Stomach (tissue), 9 donors: ENCODE results near the gene C3orf20. TPM values are rescaled to one million over a fixed set of nuclear protein-coding genes. Genes with fewer than 3 reads are reported as not detected.
A peak's percentile ranks its signal among the peaks of the same experiment; 100 is the strongest.

Experiments
- DNase-seq, 2 donors: peaks; one replicate each; pipeline versions ENCODE4 v3.0.0 to v3.0.0-alpha.2; 2013 to 2019
- H3K27ac ChIP-seq, 5 donors: fragments of 200-600 bp in 4 of 5; sonication (generic) in 4 of 5; one replicate each; pipeline ENCODE4 v1.5.1; 2013 to 2019; ENCODE audit warnings: mild to moderate bottlenecking in 1 of 5, moderate library complexity in 1 of 5
- H3K27me3 ChIP-seq, 3 donors: fragments of 200-600 bp; sonication (generic); one replicate each; pipeline ENCODE4 v1.5.1; 2017 to 2019; ENCODE audit warnings: mixed run types in 1 of 3
- H3K36me3 ChIP-seq, 4 donors: fragments of 200-600 bp; sonication (generic); 1 replicate in 3 of 4; 2 replicates in 1 of 4; pipeline ENCODE4 v1.5.1; 2016 to 2019
- H3K4me1 ChIP-seq, 4 donors: fragments of 200-600 bp; sonication (generic); one replicate each; pipeline ENCODE4 v1.5.1; 2016 to 2019
- H3K4me3 ChIP-seq, 4 donors: fragments of 200-600 bp; sonication (generic) in 3 of 4; one replicate each; pipeline ENCODE4 v1.5.1; 2016 to 2019; ENCODE audit warnings: mild to moderate bottlenecking in 1 of 4
- H3K9me3 ChIP-seq, 4 donors: fragments of 200-600 bp; sonication (generic); one replicate each; pipeline ENCODE4 v1.5.1; 2016 to 2019
- CTCF ChIP-seq, 7 experiments: fragments of 450-650 bp in 4 of 7; fragments of 200-600 bp in 3 of 7; sonication (generic) in 3 of 7; IDR thresholded peaks; one replicate each; pipeline ENCODE4 v1.5.1; 2016 to 2019; ENCODE audit warnings: antibody characterized with exemption in 7 of 7, control low read depth in 2 of 7, mild to moderate bottlenecking in 1 of 7
- EP300 ChIP-seq: sonication (generic); formaldehyde crosslinking; IDR thresholded peaks from one replicate; pipeline ENCODE4 v1.6.1; 2017; ENCODE audit warnings: antibody characterized with exemption
- POLR2A ChIP-seq, 4 donors: fragments of 450-650 bp; IDR thresholded peaks; one replicate each; pipeline ENCODE4 v1.6.1; 2016; ENCODE audit warnings: antibody characterized with exemption in 4 of 4, control low read depth in 2 of 4, mild to moderate bottlenecking in 1 of 4, moderate library complexity in 1 of 4
- POLR2AphosphoS5 ChIP-seq, 3 donors: sonication (generic); formaldehyde crosslinking; IDR thresholded peaks; one replicate each; pipeline ENCODE4 v1.6.1; 2016; ENCODE audit warnings: antibody characterized with exemption in 3 of 3
- WGBS, 5 donors: extraction: QIAGEN DNeasy Blood & Tissue Kit in 3 of 5; methylation state at CpG; one replicate each; pipeline versions ENCODE4 v1.1.5 to v1.1.7; 2013 to 2018; 5-methylcytosine and 5-hydroxymethylcytosine counted together
- intact Hi-C: fragments of 100-400 bp; cut with DNase I; formaldehyde crosslinking; loops from one replicate; pipeline ENCODE4 v1.15.1; 2023; ENCODE audit warnings: low total_unique reads
- polyA plus RNA-seq, 3 donors: library from polyadenylated mRNA; stranded (reverse); fragments of 200-250 nt; gene quantifications; one replicate each; pipeline ENCODE4 v1.2.3, GENCODE V29; 2013
- total RNA-seq, 5 donors: library from RNA; depleted of rRNA; stranded (reverse); fragments of >200 nt; gene quantifications; one replicate each; pipeline versions ENCODE4 v1.1.0 to v1.2.3, GENCODE V29; 2014 to 2016
- donor health status: healthy with polysubstance abuse.
- donor health status: Bipolar disorder and iron deficiency.
- donor health status: healthy.

Gene C3orf20
- total and polyA plus RNA-seq, 8 donors = 0.37 TPM; not detected in 7

DNA sequence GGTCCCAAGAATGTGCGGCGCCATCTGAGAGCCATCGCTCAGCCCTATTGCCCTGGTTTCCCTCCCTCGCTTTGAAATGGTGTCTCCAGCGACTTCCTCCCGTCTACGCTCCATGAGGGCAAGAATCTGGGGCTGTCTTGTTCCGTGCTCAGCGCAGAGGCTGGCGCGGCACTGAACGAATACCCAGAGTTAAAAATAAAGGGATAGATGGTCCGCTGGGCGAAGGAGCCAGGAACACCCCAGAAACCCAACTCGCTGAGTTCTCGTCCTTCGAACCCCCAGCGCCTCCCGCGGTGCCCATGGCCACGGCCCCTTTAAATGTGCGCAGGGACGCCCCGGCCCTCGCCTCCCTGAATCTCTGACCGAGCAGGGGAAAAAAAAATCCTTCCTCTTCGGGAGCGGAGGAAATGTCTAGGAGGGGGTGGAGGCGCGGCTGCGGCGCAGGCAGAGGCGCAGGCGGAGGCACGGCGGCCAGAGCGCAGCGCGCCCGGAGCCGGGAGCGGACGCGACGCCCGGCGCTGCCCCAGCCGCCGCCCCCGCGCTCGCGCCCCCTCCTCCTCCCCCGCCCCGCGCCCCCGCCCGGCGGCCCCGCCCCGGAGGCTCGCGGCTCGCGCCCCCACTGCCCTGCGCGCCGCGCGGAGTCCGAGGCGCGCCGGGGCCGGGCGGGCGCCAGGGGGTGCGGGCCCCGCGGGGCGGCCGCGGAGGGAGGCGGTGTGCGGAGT lies 135.3 kb downstream of the C3orf20 start:
- Histone ChIP-seq H3K27me3 (peaks cover 0 to 84% (median 15%) of the 10 kb centered on the region in 3 donors), H3K4me3 (peak overlapping the region; percentile 50 to 63 (median 54)), H3K9me3 (no peaks in the 10 kb centered on the region), H3K4me1 (peaks cover 0 to 25% (median 15%) of the 10 kb centered on the region in 4 donors), H3K27ac (peak overlapping the region; percentile 54 to 82 (median 79)), H3K36me3 (no peaks in the 10 kb centered on the region)
- 4 to 15% (median 5%) methylated on average over 26 to 80 of the region's 85 CpGs for WGBS, 5 donors
- TF ChIP-seq POLR2A (IDR thresholded peaks at IDR 0.05) (no peak), CTCF (IDR thresholded peaks at IDR 0.05) (no peak), POLR2AphosphoS5 (IDR thresholded peaks at IDR 0.05) (no peak), EP300 (no peak)
- intact Hi-C loops = no loop called here
- DNase-seq = peak in 1 of 2 donors; percentile 78

DNA sequence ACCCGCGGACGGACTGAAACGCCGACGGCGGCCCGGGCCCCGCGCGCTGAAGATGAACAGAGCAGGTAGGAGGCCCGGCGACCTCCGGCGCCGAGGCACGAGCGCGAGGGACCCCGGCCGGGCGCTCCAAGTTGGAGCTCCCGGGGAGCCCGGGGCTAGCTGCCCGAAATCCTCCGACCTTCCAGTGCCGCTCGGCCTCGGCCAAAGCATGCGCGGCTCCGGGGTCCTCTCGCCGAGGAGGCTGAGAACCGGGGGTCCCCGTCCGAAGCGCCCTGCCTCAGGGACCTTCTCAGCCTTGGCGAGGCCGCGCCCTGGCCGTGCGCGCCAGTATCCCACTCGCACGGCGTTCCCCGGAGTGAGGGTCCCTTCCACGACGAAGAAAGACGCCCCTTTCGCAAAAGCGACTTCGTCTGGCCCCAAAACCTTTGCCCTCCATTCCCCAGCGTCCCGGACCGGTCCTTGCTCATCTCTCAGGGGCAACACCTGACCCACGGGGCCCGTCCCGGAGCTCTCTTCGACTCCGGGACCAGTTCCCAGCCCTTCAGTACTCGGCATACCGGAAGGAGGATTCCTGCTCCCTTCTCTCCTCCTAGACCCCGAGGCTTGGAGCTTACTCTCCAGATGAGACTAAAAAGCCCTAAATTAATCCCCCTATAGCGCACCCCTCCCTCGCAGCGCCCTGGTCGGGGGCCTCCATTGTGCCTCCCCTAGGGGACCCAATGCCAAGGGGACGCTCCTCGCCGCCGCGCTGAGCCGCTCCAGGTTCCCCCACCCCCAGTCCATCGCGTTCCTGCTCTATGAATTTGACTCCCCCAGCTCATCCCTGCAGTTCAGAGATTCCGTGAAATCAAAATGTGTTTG lies 136.1 kb downstream of the C3orf20 start:
- intact Hi-C loops = no loop called here
- 3 to 8% (median 5%) methylated on average over 29 to 78 of the region's 78 CpGs for WGBS, 5 donors
- no peak for TF ChIP-seq POLR2A (IDR thresholded peaks at IDR 0.05)
- TF ChIP-seq EP300 = no peak
- TF ChIP-seq CTCF (IDR thresholded peaks at IDR 0.05) = no peak
- TF ChIP-seq POLR2AphosphoS5 (IDR thresholded peaks at IDR 0.05) = no peak
- Histone ChIP-seq H3K27me3 (peaks cover 0 to 81% (median 15%) of the 10 kb centered on the region in 3 donors), H3K27ac (peak overlapping the region; percentile 54 to 82 (median 79)), H3K4me1 (peaks cover 0 to 20% (median 14%) of the 10 kb centered on the region in 4 donors), H3K4me3 (peak overlapping the region; percentile 50 to 63 (median 54)), H3K36me3 (no peaks in the 10 kb centered on the region), H3K9me3 (no peaks in the 10 kb centered on the region)
- no peak for DNase-seq

- peak overlapping the region; percentile 50 to 63 (median 54) for H3K4me3 ChIP-seq
- WGBS, 5 donors = 29 to 51% (median 36%) methylated on average over 7 of the region's 7 CpGs
- TF ChIP-seq EP300 (no peak), POLR2A (IDR thresholded peaks at IDR 0.05) (no peak), POLR2AphosphoS5 (IDR thresholded peaks at IDR 0.05) (no peak), CTCF (IDR thresholded peaks at IDR 0.05) (no peak)
- H3K36me3 ChIP-seq = no peaks in the 10 kb centered on the region
- DNase-seq = no peak
- intact Hi-C loops = no loop called here
- peaks cover 0 to 81% (median 15%) of the 10 kb centered on the region in 3 donors for H3K27me3 ChIP-seq
- no peaks in the 10 kb centered on the region for H3K9me3 ChIP-seq
- peaks cover 0 to 20% (median 13%) of the 10 kb centered on the region in 4 donors for H3K4me1 ChIP-seq
- H3K27ac ChIP-seq = peak overlapping the region; percentile 54 to 82 (median 79)
Measured at GRCh38 chr3:14811684-14812083, 136.7 kb downstream of the C3orf20 start.

GRCh38 chr3:14812196-14812790 lies 137.4 kb downstream of the C3orf20 start:
- peaks cover 0 to 77% (median 15%) of the 10 kb centered on the region in 3 donors for H3K27me3 ChIP-seq
- DNase-seq = no peak
- no peaks in the 10 kb centered on the region for H3K9me3 ChIP-seq
- peaks cover 0 to 20% (median 11%) of the 10 kb centered on the region in 4 donors for H3K4me1 ChIP-seq
- H3K27ac ChIP-seq = peak overlapping the region in 3 of 5 donors; percentile 79 to 82 (median 80)
- TF ChIP-seq POLR2AphosphoS5 (IDR thresholded peaks at IDR 0.05) = no peak
- no peak for TF ChIP-seq POLR2A (IDR thresholded peaks at IDR 0.05)
- TF ChIP-seq CTCF (IDR thresholded peaks at IDR 0.05) = no peak
- no peak for TF ChIP-seq EP300
- H3K4me3 ChIP-seq = peak overlapping the region in 3 of 4 donors; percentile 0 to 63 (median 56)
- no peaks in the 10 kb centered on the region for H3K36me3 ChIP-seq
- WGBS, 5 donors = 46 to 64% (median 56%) methylated on average over 9 of the region's 9 CpGs
- intact Hi-C loops = no loop called here
